IPS-11a (cell line): ENCODE measurements around the gene CREB5.

Source experiments
- H3K4me3 ChIP-seq: one replicate; pipeline ENCODE4 v1.5.1; 2013; ENCODE audit warnings: low read depth, low read length, control low read depth

CREB5 gene

GRCh38 chr7:28474282-28474638, 61.9 kb downstream of the CREB5 start:
- H3K4me3 ChIP-seq: no peak overlapping the region

- no peak overlapping the region for H3K4me3 ChIP-seq
These were observed 62.3 kb downstream of the CREB5 start for GRCh38 chr7:28474640-28475039.

GRCh38 chr7:28477041-28477442, 64.7 kb downstream of the CREB5 start:
- no peak overlapping the region for H3K4me3 ChIP-seq

GRCh38 chr7:28478656-28479055, 66.3 kb downstream of the CREB5 start:
- no peak overlapping the region for H3K4me3 ChIP-seq

GRCh38 chr7:28479507-28479947, 67.2 kb downstream of the CREB5 start:
- H3K4me3 ChIP-seq: no peak overlapping the region

- H3K4me3 ChIP-seq: no peak overlapping the region
These were observed 68.3 kb downstream of the CREB5 start for GRCh38 chr7:28480595-28480994.

GRCh38 chr7:28481091-28481926, 69.0 kb downstream of the CREB5 start:
- H3K4me3 ChIP-seq: no peak overlapping the region

GRCh38 chr7:28483112-28483511, 70.8 kb downstream of the CREB5 start:
- no peak overlapping the region for H3K4me3 ChIP-seq

GRCh38 chr7:28483908-28484605, 71.7 kb downstream of the CREB5 start:
- H3K4me3 ChIP-seq: no peak overlapping the region

- no peak overlapping the region for H3K4me3 ChIP-seq
These were observed 72.3 kb downstream of the CREB5 start for GRCh38 chr7:28484606-28484935.

- H3K4me3 ChIP-seq: no peak overlapping the region
These were observed 75.2 kb downstream of the CREB5 start for GRCh38 chr7:28487487-28487886.

- H3K4me3 ChIP-seq: no peak overlapping the region
These were observed 75.9 kb downstream of the CREB5 start for GRCh38 chr7:28488061-28488791.

GRCh38 chr7:28490831-28491230, 78.5 kb downstream of the CREB5 start:
- H3K4me3 ChIP-seq: no peak overlapping the region

GRCh38 chr7:28493477-28493876, 81.2 kb downstream of the CREB5 start:
- H3K4me3 ChIP-seq: no peak overlapping the region

- H3K4me3 ChIP-seq: no peak overlapping the region
These were observed 84.7 kb downstream of the CREB5 start for GRCh38 chr7:28497009-28497408.

- H3K4me3 ChIP-seq: no peak overlapping the region
These were observed 86.3 kb downstream of the CREB5 start for GRCh38 chr7:28498636-28499035.

- H3K4me3 ChIP-seq: no peak overlapping the region
These were observed 87.8 kb downstream of the CREB5 start for GRCh38 chr7:28500138-28500537.

- no peak overlapping the region for H3K4me3 ChIP-seq
These were observed 90.1 kb downstream of the CREB5 start for GRCh38 chr7:28502408-28502807.

GRCh38 chr7:28503396-28503795, 91.1 kb downstream of the CREB5 start:
- no peak overlapping the region for H3K4me3 ChIP-seq

GRCh38 chr7:28505014-28505413, 92.7 kb downstream of the CREB5 start:
- no peak overlapping the region for H3K4me3 ChIP-seq

GRCh38 chr7:28505867-28506266, 93.5 kb downstream of the CREB5 start:
- no peak overlapping the region for H3K4me3 ChIP-seq
